ENCODE data around the gene LRRC8B.

The LRRC8B gene

GRCh38 chr1:89635825-89636815, 111.5 kb downstream of the LRRC8B start:
- DNase-seq: no peak

GRCh38 chr1:89637496-89637895, 112.9 kb downstream of the LRRC8B start:
- DNase-seq: no peak

- DNase-seq: no peak
These were observed 115.8 kb downstream of the LRRC8B start for GRCh38 chr1:89640440-89640839.

- DNase-seq: no peak
These were observed 117.2 kb downstream of the LRRC8B start for GRCh38 chr1:89641781-89642180.

GRCh38 chr1:89643577-89643976, 118.9 kb downstream of the LRRC8B start:
- DNase-seq: no peak

- no peak for DNase-seq
These were observed 119.6 kb downstream of the LRRC8B start for GRCh38 chr1:89644119-89644814.

GRCh38 chr1:89646259-89646658, 121.6 kb downstream of the LRRC8B start:
- no peak for DNase-seq
